HUES64 (cell line): ENCODE data around the gene MED13L.

Experiments used
- H3K27ac ChIP-seq: 2 replicates; pipeline ENCODE4 v1.7.0; 2013; ENCODE audit warnings: low read depth, low read length, inconsistent platforms
- H3K27me3 ChIP-seq: 2 replicates; pipeline ENCODE4 v1.6.1; 2013; ENCODE audit warnings: mild to moderate bottlenecking, low read length; ENCODE audit not compliant: insufficient read depth
- H3K36me3 ChIP-seq: 2 replicates; pipeline ENCODE4 v1.6.1; 2013; ENCODE audit warnings: mild to moderate bottlenecking, low read length; ENCODE audit not compliant: insufficient read depth
- H3K4me1 ChIP-seq: 2 replicates; pipeline ENCODE4 v1.6.1; 2013; ENCODE audit warnings: mild to moderate bottlenecking, low read length, moderate library complexity; ENCODE audit not compliant: insufficient read depth
- H3K4me3 ChIP-seq: 2 replicates; pipeline ENCODE4 v1.5.1; 2013; ENCODE audit warnings: mild to moderate bottlenecking, low read length, moderate library complexity
- H3K9ac ChIP-seq: 2 replicates; pipeline ENCODE4 v1.6.1; 2013; ENCODE audit warnings: mild to moderate bottlenecking, low read depth, low read length
- H3K9me3 ChIP-seq: 2 replicates; pipeline ENCODE4 v1.6.1; 2013; ENCODE audit warnings: low read depth, low read length; ENCODE audit not compliant: insufficient read depth
- WGBS: fragments of 150-250, 120-280 bp; methylation state at CpG from one replicate; pipeline ENCODE4 v1.1.7; 2013; ENCODE audit warnings: missing lambda C conversion rate; 5-methylcytosine and 5-hydroxymethylcytosine counted together

Gene MED13L

GRCh38 chr12:116087962-116088361, 189.5 kb downstream of the MED13L start:
- Histone ChIP-seq H3K27me3 (no peaks in the 10 kb centered on the region), H3K4me3 (no peak overlapping the region), H3K9me3 (no peaks in the 10 kb centered on the region), H3K27ac (no peak overlapping the region), H3K4me1 (peaks cover 17% of the 10 kb centered on the region; the same call in 1 of the 2 replicates), H3K36me3 (0 out of 2 replicates have a peak, but pooled peaks cover 3% of the 10 kb centered on the region), H3K9ac (no peak overlapping the region)
- 36% methylated on average over 1 of the region's 1 CpG for WGBS

GRCh38 chr12:116087399-116087798, 190.1 kb downstream of the MED13L start:
- 0 out of 2 replicates have a peak, but pooled peaks cover 3% of the 10 kb centered on the region for H3K36me3 ChIP-seq
- H3K9me3 ChIP-seq, result no peaks in the 10 kb centered on the region
- H3K27me3 ChIP-seq, result no peaks in the 10 kb centered on the region
- H3K4me1 ChIP-seq, result peaks cover 17% of the 10 kb centered on the region; the same call in 1 of the 2 replicates
- no peak overlapping the region for H3K4me3 ChIP-seq
- H3K9ac ChIP-seq, result no peak overlapping the region
- WGBS, result 86% methylated on average over 3 of the region's 3 CpGs
- H3K27ac ChIP-seq, result no peak overlapping the region

DNA sequence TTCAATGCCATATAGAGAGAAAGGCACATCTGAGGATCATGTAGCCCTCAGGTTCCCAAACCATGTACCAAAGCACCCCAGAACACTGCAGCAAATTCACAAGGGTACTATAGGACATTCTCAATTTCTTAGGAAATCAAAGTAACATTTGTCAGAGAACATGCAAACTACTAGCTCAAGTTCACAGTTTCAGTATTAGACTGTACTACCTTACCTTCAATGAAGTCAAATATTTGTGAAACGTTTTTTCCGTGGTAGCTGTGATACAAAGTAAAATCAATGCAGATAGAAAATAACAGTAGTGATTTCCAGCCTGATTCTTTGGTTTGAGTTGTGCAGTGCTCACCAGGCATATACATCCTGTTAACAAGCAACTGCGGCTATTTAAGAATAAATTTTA, 197.1 kb downstream of the MED13L start:
- WGBS, result 97% methylated on average over 3 of the region's 3 CpGs
- H3K27ac ChIP-seq, result no peak overlapping the region
- H3K36me3 ChIP-seq, result 0 out of 2 replicates have a peak, but pooled peaks cover 3% of the 10 kb centered on the region

GRCh38 chr12:116078396-116078795, 199.1 kb downstream of the MED13L start:
- Histone ChIP-seq H3K36me3 (no peaks in the 10 kb centered on the region), H3K9me3 (no peaks in the 10 kb centered on the region), H3K4me3 (no peak overlapping the region), H3K27ac (no peak overlapping the region), H3K27me3 (no peaks in the 10 kb centered on the region), H3K4me1 (peaks cover 6% of the 10 kb centered on the region; the same call in 1 of the 2 replicates), H3K9ac (no peak overlapping the region)
- WGBS, result 96% methylated on average over 1 of the region's 1 CpG

More for the DNA sequence above, 197.1 kb downstream of the MED13L start:
- H3K4me1 ChIP-seq, result peaks cover 4% of the 10 kb centered on the region; the same call in 1 of the 2 replicates
- H3K9ac ChIP-seq, result no peak overlapping the region
- H3K9me3 ChIP-seq, result no peaks in the 10 kb centered on the region
- H3K4me3 ChIP-seq, result no peak overlapping the region
- no peaks in the 10 kb centered on the region for H3K27me3 ChIP-seq

DNA sequence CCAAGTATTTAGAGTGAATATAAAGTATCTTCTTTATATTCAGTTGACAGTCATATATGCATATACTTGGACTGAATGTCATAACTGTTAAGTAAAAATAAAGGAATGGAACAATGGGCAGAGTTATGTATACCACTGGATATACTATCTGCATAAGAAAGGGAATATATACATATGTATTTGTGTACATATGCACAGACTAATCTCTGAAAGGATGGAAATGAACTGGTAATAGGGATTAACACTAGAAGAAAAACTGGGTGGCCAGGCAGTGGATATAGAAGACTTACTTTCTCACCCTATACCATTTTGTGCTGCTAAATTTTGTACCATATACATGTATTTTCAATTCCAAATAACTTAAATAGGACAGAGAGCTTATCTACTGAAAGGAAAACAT, 200.1 kb downstream of the MED13L start:
- Histone ChIP-seq H3K9ac (no peak overlapping the region), H3K27me3 (no peaks in the 10 kb centered on the region), H3K4me3 (no peak overlapping the region), H3K27ac (no peak overlapping the region), H3K9me3 (no peaks in the 10 kb centered on the region), H3K36me3 (no peaks in the 10 kb centered on the region), H3K4me1 (peaks cover 6% of the 10 kb centered on the region; the same call in 1 of the 2 replicates)

DNA sequence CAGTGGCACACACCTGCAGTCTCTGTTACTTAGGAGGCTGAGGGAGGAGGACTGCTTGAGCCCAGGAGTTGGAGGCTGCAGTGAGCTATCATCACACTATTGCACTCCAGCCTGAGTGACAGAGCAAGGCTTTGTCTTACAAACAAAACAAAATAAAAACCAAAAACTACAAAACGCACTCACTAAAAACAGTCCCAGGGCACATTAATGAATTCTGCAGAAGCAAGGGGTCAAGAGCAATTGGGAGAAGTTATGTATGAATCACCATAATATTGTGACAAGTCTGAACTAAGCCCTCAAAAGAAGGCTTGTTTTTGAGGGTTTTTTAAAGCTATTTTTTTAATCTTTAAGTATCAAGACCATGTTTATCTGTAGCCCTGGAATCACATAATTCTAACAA, 201.1 kb downstream of the MED13L start:
- no peaks in the 10 kb centered on the region for H3K27me3 ChIP-seq
- no peak overlapping the region for H3K27ac ChIP-seq
- 83% methylated on average over 1 of the region's 1 CpG for WGBS
- no peaks in the 10 kb centered on the region for H3K9me3 ChIP-seq
- no peak overlapping the region for H3K4me3 ChIP-seq
- H3K4me1 ChIP-seq, result peaks cover 13% of the 10 kb centered on the region; the same call in 1 of the 2 replicates
- no peak overlapping the region for H3K9ac ChIP-seq
- H3K36me3 ChIP-seq, result no peaks in the 10 kb centered on the region

- Histone ChIP-seq H3K27me3 (no peaks in the 10 kb centered on the region), H3K9ac (no peak overlapping the region), H3K9me3 (no peaks in the 10 kb centered on the region), H3K4me3 (no peak overlapping the region), H3K27ac (no peak overlapping the region), H3K4me1 (peaks cover 17% of the 10 kb centered on the region; the same call in 1 of the 2 replicates), H3K36me3 (no peaks in the 10 kb centered on the region)
- 93% methylated on average over 1 of the region's 1 CpG for WGBS
Measured at GRCh38 chr12:116074686-116075085, 202.8 kb downstream of the MED13L start.

DNA sequence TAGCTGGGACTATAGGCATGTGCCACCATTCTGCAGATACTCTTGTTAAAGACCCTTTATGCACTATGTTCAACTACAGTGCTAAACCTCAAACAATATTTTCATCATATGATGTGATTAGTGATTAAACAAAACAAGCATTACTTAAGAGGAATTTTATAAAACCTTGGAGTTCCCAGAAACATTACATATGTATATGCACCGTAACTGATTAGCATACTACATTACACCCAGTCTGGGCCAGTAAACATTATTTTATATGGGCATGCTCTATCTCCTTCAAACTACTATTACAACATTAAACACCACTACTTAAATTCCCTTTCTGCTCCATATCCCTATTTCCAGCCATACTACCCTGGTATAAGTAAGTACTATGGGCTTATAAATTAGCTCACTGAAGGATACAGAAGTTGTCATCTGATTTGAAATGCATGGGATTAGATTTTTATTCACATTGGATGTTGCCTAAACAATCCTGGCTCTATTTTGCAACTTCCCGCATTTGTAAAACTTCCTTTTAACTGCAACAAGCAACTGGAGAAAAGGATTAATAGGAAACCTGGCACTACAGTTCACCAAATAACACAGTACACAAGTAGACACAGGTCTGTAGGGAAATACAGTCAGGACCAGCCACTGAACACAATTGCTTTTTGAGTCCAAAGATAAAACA, 205.8 kb downstream of the MED13L start:
- H3K9me3 ChIP-seq, result no peaks in the 10 kb centered on the region
- H3K4me3 ChIP-seq, result no peak overlapping the region
- peaks cover 13% of the 10 kb centered on the region; the same call in 1 of the 2 replicates for H3K4me1 ChIP-seq
- no peaks in the 10 kb centered on the region for H3K27me3 ChIP-seq
- 71% methylated on average over 2 of the region's 2 CpGs for WGBS
- no peaks in the 10 kb centered on the region for H3K36me3 ChIP-seq
- no peak overlapping the region for H3K9ac ChIP-seq
- no peak overlapping the region for H3K27ac ChIP-seq

- 93% methylated on average over 3 of the region's 3 CpGs for WGBS
- H3K4me1 ChIP-seq, result peaks cover 13% of the 10 kb centered on the region; the same call in 1 of the 2 replicates
Measured at GRCh38 chr12:116070444-116070843, 207.0 kb downstream of the MED13L start.

DNA sequence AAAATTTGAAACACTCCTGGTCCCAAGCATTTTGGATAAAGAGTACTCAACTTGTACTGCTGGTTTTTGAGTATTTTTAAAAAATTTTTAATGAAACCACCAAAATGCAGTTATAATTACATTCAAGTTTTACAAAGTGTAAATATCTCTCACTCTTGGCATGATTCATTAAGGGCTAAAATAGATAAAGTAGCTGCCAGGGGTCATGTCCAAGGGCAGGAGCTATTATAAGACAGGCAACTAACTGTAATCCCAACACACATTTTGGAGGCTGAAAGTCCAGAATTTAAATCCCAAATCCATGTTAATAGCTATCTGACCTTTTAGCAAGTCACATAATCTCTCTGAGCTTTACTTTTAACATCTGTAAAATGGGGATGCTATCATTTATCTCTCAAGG, 207.6 kb downstream of the MED13L start:
- Histone ChIP-seq H3K36me3 (no peaks in the 10 kb centered on the region), H3K9me3 (no peaks in the 10 kb centered on the region), H3K9ac (no peak overlapping the region), H3K4me1 (peaks cover 11% of the 10 kb centered on the region; the same call in 1 of the 2 replicates), H3K4me3 (no peak overlapping the region), H3K27me3 (no peaks in the 10 kb centered on the region), H3K27ac (no peak overlapping the region)

More at GRCh38 chr12:116070444-116070843, 207.0 kb downstream of the MED13L start:
- H3K27me3 ChIP-seq, result no peaks in the 10 kb centered on the region
- no peaks in the 10 kb centered on the region for H3K9me3 ChIP-seq
- H3K27ac ChIP-seq, result no peak overlapping the region
- no peak overlapping the region for H3K4me3 ChIP-seq
- no peaks in the 10 kb centered on the region for H3K36me3 ChIP-seq
- no peak overlapping the region for H3K9ac ChIP-seq

- WGBS, result 90% methylated on average over 9 of the region's 9 CpGs
- no peak overlapping the region for H3K4me3 ChIP-seq
- no peaks in the 10 kb centered on the region for H3K9me3 ChIP-seq
- no peaks in the 10 kb centered on the region for H3K27me3 ChIP-seq
- H3K36me3 ChIP-seq, result no peaks in the 10 kb centered on the region
- H3K27ac ChIP-seq, result no peak overlapping the region
- peaks cover 16% of the 10 kb centered on the region; the same call in 1 of the 2 replicates for H3K4me1 ChIP-seq
- no peak overlapping the region for H3K9ac ChIP-seq
Measured at GRCh38 chr12:116068853-116069252, 208.6 kb downstream of the MED13L start.
